LNCaP clone FGC (cell line): ENCODE results near the gene HORMAD2.

Source experiments
- DNase-seq: peaks from one replicate; pipeline ENCODE4 v3.0.0-alpha.2; 2011; ENCODE audit warnings: low read depth
- H3K4me3 ChIP-seq: 2 replicates; pipeline ENCODE4 v1.5.1; 2011; ENCODE audit warnings: mild to moderate bottlenecking, low read depth, low read length, control low read depth
- TF ChIP-seq, protein P1 (sequence below): IDR thresholded peaks from 2 replicates; pipeline ENCODE4 v1.5.1; 2012; ENCODE audit warnings: mild to moderate bottlenecking; ENCODE audit not compliant: control insufficient read depth, insufficient read depth; ENCODE audit errors: extremely low read depth

The HORMAD2 gene

DNA sequence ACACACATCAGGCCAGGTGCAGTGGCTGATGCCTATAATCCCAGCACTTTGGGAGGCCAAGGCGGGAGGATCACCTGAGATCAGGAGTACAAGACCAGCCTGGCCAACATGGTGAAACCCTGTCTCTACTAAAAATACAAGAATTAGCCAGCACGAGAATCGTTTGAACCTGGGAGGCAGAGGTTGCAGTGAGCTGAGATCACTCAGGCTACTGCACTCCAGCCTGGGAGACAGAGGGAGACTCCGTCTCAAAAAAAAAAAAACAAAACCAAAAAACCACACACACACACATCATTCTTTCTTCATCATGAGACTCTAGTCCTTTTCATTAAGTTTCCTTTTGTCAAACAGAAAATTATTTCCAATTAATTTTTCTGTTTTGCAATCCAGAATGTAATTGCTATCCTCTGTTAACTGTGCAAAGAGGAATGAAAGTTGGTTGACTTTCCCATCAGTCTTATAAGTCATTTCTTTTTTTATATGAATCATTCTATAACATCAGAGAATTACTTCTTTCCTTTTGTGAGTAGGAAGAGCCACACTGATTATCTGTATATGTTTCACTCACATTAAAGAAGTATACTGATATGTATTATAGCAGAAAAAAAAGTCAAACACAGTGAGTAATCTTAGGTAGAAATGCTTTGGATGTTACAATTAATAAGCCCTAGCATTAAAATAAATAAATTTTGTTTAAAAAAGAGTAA, 52.2 kb downstream of the HORMAD2 start:
- TF ChIP-seq, protein P1, sequence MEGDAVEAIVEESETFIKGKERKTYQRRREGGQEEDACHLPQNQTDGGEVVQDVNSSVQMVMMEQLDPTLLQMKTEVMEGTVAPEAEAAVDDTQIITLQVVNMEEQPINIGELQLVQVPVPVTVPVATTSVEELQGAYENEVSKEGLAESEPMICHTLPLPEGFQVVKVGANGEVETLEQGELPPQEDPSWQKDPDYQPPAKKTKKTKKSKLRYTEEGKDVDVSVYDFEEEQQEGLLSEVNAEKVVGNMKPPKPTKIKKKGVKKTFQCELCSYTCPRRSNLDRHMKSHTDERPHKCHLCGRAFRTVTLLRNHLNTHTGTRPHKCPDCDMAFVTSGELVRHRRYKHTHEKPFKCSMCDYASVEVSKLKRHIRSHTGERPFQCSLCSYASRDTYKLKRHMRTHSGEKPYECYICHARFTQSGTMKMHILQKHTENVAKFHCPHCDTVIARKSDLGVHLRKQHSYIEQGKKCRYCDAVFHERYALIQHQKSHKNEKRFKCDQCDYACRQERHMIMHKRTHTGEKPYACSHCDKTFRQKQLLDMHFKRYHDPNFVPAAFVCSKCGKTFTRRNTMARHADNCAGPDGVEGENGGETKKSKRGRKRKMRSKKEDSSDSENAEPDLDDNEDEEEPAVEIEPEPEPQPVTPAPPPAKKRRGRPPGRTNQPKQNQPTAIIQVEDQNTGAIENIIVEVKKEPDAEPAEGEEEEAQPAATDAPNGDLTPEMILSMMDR, result no peak
- DNase-seq, result no peak
- H3K4me3 ChIP-seq, result no peak overlapping the region

DNA sequence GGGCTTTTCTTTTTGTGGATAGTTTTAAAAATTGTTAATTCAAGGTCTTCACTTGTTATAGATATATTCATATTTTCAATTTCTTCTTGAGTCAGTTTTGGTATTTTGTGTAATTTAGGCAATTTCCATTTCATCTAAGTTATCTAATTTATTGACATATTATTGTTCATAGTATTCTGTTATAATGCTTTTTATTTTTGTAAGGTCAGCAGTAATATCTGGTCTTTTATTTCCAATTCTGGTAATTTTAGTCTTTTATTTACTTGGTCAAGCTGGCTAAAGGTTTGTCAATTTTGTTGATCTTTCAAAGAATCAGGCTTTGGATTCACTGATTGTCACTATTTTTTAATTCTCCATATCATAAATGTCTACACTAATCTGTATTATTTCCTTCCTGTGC, 60.1 kb downstream of the HORMAD2 start:
- TF ChIP-seq, protein P1, result no peak
- H3K4me3 ChIP-seq, result no peak overlapping the region
- no peak for DNase-seq

DNA sequence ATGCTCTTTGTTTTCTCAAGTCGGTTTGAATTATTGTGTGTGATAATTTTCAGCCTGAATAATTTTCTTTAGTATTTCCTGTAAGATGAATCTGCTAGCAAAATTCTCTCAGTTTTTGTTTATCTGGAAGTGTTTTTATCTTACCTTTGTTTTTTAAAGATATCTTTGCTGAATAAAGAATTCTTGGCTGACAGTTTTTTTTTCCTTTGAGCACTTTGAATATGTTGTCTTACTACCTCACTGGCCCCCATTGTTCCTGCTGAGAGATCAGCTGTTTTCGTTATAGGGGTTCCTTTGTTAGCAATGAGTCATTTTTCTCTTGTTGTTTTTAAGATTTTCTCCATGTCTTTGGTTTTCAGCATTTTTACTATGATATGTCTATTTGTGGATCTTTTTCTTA, 63.0 kb downstream of the HORMAD2 start:
- TF ChIP-seq, protein P1, result no peak
- no peak for DNase-seq
- no peak overlapping the region for H3K4me3 ChIP-seq

DNA sequence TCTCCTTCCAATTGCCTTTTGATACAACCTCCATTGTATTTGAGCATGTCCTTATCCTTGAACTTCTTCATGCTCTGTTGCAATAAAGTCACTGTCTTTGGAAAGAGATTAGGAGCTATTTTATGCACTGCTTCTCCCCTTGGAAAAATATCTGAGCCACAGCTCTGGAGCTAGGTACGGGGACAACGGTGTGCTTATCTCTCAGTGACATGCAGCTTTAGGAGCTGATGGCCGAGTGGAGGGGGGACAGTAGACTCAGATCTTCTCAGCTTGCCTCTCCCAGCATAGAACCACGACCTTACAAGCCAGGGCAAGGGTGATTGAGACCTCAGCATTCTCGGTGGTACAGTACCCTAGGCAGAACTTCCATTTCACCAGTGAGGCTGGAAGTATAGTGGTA, 64.1 kb downstream of the HORMAD2 start:
- no peak for DNase-seq
- H3K4me3 ChIP-seq, result no peak overlapping the region
- TF ChIP-seq, protein P1, result no peak

DNA sequence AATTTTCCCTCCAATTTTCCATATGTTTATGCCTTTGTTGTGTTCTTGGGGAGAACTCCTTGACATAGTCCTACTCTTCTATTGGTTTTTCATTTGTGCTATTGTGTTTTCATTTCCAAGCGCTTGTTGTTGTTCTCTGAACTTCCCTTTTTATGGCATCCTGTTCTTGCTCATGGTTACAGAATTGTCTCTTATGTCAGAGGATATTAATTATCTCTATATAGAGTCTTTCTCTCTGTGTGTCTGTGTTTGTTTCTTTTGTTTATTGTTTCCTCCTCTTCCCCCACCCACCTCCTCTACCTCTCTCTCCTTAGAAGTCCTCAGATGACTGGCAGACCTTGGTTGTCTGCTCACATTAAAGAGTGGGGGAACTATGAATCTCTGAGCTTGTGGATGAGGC, 69.9 kb downstream of the HORMAD2 start:
- H3K4me3 ChIP-seq, result no peak overlapping the region
- no peak for DNase-seq
- TF ChIP-seq, protein P1, result no peak

DNA sequence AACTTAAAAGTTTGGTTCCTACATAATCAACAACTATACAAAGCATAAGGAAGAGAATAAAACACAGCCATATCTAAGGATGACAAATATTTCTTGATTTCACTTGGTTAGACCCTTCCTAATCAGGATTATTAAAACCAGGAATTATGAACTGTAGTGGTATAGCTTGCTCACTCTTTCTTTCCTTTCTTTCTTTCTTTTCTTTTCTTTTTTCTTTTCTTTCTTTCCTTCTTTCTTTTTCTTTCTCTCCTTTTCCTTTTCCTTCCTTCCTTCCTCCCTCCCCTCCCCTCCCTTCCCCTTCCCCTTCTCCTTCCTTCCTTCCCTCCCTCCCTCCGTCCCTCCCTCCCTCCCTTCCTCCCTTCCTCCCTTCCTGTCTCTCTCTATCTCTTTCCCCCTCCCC, 78.0 kb downstream of the HORMAD2 start:
- H3K4me3 ChIP-seq, result no peak overlapping the region
- TF ChIP-seq, protein P1, result no peak
- DNase-seq, result no peak
